Measurements from ENCODE around the gene JAK2. TPM values are rescaled to one million over a fixed set of nuclear protein-coding genes. Genes with fewer than 3 reads are reported as not detected.

JAK2 gene
- total RNA-seq, 1 donor from 2014 or later: 9.0 TPM

DNA sequence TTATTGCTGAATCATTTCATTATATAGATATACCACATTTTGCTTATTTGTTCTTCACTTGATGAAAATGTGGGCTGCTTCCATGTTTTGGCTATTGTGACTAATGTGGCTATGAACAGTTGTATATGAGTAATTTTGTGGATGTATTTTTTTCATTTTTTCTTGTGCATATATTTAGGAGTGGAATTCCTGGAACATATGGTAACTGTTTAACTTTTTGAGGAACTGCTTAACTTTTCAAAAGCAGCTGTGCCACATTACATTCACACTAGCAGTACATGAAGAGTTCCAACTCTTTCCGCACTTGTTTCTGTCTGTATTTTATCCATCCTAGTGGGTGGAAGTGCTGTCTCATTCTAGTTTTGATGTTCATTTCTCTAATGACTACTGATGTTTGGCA lies 67.8 kb downstream of the JAK2 start:
- H3K36me3 ChIP-seq (ENCODE audit: control insufficient read depth, insufficient read depth, low read length): no peaks in the 10 kb centered on the region
- no peaks in the 10 kb centered on the region for H3K27me3 ChIP-seq (ENCODE audit: control insufficient read depth, insufficient read depth, low read length)
- DNase-seq (ENCODE audit: low read depth): no peak
- FAIRE-seq: no peak
- TF ChIP-seq, protein P1, sequence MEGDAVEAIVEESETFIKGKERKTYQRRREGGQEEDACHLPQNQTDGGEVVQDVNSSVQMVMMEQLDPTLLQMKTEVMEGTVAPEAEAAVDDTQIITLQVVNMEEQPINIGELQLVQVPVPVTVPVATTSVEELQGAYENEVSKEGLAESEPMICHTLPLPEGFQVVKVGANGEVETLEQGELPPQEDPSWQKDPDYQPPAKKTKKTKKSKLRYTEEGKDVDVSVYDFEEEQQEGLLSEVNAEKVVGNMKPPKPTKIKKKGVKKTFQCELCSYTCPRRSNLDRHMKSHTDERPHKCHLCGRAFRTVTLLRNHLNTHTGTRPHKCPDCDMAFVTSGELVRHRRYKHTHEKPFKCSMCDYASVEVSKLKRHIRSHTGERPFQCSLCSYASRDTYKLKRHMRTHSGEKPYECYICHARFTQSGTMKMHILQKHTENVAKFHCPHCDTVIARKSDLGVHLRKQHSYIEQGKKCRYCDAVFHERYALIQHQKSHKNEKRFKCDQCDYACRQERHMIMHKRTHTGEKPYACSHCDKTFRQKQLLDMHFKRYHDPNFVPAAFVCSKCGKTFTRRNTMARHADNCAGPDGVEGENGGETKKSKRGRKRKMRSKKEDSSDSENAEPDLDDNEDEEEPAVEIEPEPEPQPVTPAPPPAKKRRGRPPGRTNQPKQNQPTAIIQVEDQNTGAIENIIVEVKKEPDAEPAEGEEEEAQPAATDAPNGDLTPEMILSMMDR (IDR thresholded peaks at IDR 0.05; ENCODE audit: insufficient read depth, low read length, severe bottlenecking): no peak
- H3K4me3 ChIP-seq (ENCODE audit: low read depth, low read length): no peak overlapping the region

DNA sequence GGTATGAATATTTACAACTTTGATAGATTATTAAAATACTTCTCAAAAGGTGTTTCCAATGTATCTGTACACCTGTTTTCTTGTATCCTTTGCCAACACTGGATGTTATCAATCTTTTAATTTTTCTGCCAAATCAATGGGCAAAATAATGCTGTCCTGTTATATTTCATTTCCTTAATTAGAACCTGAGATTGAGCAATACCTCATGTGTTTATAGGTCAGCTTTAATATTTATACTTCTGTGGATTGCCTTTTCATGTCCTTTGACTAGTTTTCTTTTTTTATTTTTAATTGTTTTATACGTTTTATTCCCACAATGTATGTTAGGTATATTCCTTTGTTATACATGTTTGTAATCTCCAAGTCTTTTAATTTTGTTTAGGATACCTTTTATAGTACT lies 77.6 kb downstream of the JAK2 start:
- no peaks in the 10 kb centered on the region for H3K27me3 ChIP-seq (ENCODE audit: control insufficient read depth, insufficient read depth, low read length)
- H3K4me3 ChIP-seq (ENCODE audit: low read depth, low read length): no peak overlapping the region
- TF ChIP-seq, protein P1 (IDR thresholded peaks at IDR 0.05; ENCODE audit: insufficient read depth, low read length, severe bottlenecking): no peak
- DNase-seq (ENCODE audit: low read depth) (no peak), FAIRE-seq (no peak)
- peaks cover 1% of the 10 kb centered on the region for H3K36me3 ChIP-seq (ENCODE audit: control insufficient read depth, insufficient read depth, low read length)

DNA sequence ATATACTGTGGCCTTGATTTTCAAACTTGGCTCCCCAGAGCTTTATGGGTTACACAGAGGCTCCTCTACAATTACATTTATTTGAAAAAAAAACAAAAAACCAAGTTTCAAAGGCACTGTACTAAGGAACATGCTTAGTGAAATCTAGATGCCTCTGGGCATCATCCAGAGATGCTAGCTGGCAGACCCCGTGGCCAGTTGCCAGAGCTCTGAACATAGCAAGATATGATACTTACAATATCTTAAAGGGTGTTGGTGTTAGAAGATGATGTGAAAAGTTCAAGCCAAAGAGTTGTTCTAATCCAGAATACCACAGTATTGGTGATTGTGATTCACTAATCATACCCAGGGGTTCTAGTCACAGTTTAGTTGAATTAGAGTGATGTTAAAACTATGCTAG lies 87.8 kb downstream of the JAK2 start:
- Histone ChIP-seq H3K27me3 (ENCODE audit: control insufficient read depth, insufficient read depth, low read length) (no peaks in the 10 kb centered on the region), H3K36me3 (ENCODE audit: control insufficient read depth, insufficient read depth, low read length) (peaks cover 5% of the 10 kb centered on the region), H3K4me3 (ENCODE audit: low read depth, low read length) (no peak overlapping the region)
- no peak for DNase-seq (ENCODE audit: low read depth)
- TF ChIP-seq, protein P1 (IDR thresholded peaks at IDR 0.05; ENCODE audit: insufficient read depth, low read length, severe bottlenecking): no peak
- no peak for FAIRE-seq

DNA sequence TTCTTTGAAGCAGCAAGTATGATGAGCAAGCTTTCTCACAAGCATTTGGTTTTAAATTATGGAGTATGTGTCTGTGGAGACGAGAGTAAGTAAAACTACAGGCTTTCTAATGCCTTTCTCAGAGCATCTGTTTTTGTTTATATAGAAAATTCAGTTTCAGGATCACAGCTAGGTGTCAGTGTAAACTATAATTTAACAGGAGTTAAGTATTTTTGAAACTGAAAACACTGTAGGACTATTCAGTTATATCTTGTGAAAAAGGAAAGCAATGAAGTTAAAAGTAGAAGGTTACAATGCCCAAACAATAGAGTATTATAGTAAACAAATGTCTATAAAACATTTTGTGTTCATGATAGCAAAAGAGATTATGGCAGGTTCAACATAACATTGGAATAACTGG lies 88.6 kb downstream of the JAK2 start:
- no peak overlapping the region for H3K4me3 ChIP-seq (ENCODE audit: low read depth, low read length)
- DNase-seq (ENCODE audit: low read depth): no peak
- TF ChIP-seq, protein P1 (IDR thresholded peaks at IDR 0.05; ENCODE audit: insufficient read depth, low read length, severe bottlenecking): no peak
- no peak for FAIRE-seq
- H3K27me3 ChIP-seq (ENCODE audit: control insufficient read depth, insufficient read depth, low read length): no peaks in the 10 kb centered on the region
- H3K36me3 ChIP-seq (ENCODE audit: control insufficient read depth, insufficient read depth, low read length): peaks cover 5% of the 10 kb centered on the region

DNA sequence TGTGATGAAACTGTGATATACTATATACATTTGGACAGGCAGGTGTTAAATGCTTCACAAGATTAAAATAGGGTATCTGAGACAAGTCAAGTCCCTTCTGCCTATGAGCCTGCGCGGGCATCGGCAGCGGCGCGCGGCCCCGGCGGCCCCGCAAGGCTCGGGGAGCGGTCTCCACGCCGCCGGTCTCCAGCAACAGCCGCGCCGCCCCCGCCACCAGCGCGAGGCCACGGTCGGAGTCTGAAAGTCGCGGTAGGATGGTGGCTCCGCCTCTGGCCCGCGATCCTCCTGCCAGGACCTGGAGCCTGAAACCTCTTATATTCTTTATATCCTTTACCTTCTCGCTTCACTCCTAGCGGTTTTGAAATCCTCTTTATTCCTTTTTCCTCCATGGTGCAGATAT lies 100.9 kb downstream of the JAK2 start:
- no peaks in the 10 kb centered on the region for H3K27me3 ChIP-seq (ENCODE audit: control insufficient read depth, insufficient read depth, low read length)
- DNase-seq (ENCODE audit: low read depth): no peak
- H3K4me3 ChIP-seq (ENCODE audit: low read depth, low read length): no peak overlapping the region
- no peak for FAIRE-seq
- H3K36me3 ChIP-seq (ENCODE audit: control insufficient read depth, insufficient read depth, low read length): peaks cover 5% of the 10 kb centered on the region
- TF ChIP-seq, protein P1 (IDR thresholded peaks at IDR 0.05; ENCODE audit: insufficient read depth, low read length, severe bottlenecking): no peak

DNA sequence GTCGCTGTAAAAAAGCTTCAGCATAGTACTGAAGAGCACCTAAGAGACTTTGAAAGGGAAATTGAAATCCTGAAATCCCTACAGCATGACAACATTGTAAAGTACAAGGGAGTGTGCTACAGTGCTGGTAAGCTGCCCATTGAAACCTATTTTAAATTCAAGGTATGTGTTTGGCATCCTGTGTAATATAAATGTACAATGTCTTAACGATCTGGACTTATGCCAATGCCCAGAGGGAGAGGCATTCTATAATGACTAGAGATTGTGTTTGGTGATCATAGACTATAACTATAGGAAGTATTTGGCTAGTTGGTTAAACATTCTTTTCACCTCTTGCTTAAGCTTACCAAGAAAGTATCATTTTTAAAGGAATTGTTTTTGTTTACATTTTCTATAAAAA lies 104.7 kb downstream of the JAK2 start:
- TF ChIP-seq, protein P1 (IDR thresholded peaks at IDR 0.05; ENCODE audit: insufficient read depth, low read length, severe bottlenecking): no peak
- H3K27me3 ChIP-seq (ENCODE audit: control insufficient read depth, insufficient read depth, low read length): no peaks in the 10 kb centered on the region
- DNase-seq (ENCODE audit: low read depth) (no peak), FAIRE-seq (no peak)
- peaks cover 5% of the 10 kb centered on the region for H3K36me3 ChIP-seq (ENCODE audit: control insufficient read depth, insufficient read depth, low read length)
- no peak overlapping the region for H3K4me3 ChIP-seq (ENCODE audit: low read depth, low read length)
